NCI-H1694 (cell line): Measurements from ENCODE around the gene PTK7.
A peak's percentile ranks its signal among the peaks of the same experiment; 100 is the strongest.
"Not testable (repeated sequence)": the region's sequence is repeated elsewhere in the genome, so short reads cannot be mapped to it uniquely, and the experiment has no call there.

Source experiments
- DNase-seq: peaks from one replicate; lab custom pipeline; 2025; lab: John Stamatoyannopoulos, UW

PTK7 gene

DNA sequence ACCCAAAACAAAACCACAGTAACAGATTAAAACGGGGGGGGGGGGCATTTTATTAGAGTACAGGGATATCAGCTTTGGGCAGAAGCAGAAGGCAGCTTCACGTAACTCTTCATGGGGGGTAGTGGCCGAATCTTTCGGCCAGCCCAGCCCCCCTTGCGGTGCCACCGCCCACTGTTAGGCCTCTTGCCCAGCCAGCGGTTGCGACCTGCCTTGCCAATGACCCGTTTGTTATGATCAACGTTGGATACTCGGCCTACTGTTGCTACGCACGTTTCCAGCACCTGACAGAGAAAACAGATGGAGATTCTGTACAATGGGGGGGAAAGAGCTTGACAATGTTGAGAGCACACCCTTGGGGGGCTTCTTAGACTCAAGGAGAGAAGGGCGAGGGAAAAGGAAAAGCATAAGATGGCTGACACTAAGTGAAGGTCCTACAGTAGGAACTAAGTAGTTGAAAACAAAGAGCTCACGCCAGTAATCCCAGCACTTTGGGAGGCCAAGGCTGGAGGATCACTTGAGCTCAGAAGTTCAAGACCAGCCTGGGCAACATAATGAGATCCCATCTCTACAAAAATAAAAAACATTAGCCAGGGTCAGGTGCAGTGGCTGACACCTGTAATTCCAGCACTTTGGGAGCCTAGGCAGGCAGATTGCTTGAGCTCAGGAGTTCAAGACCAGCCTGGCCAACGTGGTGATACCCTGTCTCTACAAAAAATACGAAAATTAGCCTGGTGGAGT is 21.7 kb upstream of the PTK7 start:
- no peak for DNase-seq

DNA sequence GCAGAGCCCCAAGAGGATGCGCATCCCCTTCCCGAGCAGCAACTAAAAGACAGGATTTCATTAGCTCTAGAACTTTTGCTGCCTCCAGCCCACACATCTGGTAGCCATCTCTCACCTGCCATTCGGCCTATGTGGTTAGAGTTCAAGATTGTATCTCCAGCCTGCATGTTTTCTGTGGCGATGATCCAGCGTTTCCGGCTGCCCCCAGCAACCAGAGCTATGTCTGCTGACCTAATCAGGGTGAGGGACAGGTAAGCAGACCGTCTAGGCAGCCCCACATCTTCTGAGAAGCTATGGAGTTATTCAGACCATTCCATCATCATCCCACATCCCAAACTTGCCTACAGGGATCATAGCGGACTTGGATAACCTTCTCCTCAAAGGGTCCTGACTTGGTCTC is 20.1 kb upstream of the PTK7 start:
- DNase-seq = no peak

DNA sequence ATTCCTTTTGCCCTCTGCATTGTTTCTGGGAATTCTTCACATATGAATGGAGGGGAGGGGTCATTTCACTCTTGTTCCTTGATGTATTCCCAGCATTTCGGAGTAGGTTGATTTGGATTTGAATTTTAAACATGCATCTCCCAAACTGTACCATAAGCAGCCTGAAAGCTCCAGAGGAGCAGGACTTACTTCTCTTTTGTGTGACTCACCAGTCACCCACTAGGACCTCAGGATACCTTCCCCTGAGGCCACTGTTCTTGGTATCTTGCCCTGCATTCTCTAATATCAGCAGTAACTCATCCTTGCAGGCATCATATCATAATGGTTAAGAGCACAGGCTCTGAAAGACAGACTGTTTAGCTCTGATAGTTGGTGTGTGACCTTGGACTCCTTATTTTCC is 17.6 kb upstream of the PTK7 start:
- DNase-seq = no peak

DNA sequence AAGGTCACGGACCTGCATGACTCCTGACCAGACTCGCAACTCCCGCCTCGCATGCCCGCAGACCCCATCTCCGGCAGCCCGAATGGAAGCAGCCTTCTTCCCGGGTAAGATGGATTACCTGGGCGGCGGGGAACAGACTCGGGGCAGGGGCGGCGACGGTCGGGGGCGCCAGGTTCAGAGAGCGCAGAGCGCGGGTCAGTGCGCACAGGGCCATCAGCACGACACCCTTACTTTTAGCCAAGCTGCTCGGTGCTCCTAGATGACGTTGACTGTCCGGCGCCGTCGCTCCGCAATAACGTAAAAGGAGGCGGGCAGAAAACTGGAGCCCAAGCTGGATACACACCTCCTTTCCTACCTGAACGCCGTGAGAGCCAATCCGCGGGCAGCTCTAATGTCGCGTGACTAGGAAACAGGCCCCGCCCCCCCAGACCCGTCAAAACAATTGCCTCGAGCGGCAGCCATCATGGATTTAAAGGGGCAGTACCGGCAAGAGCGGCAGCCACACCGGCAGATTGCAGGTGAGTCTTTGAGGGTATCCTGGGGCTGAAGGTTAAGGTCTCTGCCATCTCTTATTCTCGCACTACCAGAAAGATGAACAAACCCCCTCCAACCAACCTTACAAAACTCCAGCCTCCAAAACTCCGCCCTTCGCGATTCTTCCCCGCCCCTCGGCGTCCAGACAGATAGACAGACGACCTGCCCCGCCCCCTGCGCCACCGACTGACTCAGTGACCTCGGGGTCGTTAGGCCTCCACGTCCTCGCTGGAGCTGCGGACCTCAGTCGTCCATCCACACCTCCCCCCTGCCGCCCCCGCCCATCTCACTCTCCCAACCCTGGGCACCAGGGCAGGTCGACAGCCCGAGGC is 16.7 kb upstream of the PTK7 start, which contains the start of the genes KLC4 and MRPL2:
Gene KLC4, plus strand, starts transcription at position 464 of the 866 bp plus-strand sequence. CDS start 1,705 bp downstream, outside the sequence.
Gene MRPL2, minus strand, starts transcription at position 267 of the 866 bp plus-strand sequence. Its CDS starts 53 bp downstream, at position 214.
- peak; percentile 97 for DNase-seq

DNA sequence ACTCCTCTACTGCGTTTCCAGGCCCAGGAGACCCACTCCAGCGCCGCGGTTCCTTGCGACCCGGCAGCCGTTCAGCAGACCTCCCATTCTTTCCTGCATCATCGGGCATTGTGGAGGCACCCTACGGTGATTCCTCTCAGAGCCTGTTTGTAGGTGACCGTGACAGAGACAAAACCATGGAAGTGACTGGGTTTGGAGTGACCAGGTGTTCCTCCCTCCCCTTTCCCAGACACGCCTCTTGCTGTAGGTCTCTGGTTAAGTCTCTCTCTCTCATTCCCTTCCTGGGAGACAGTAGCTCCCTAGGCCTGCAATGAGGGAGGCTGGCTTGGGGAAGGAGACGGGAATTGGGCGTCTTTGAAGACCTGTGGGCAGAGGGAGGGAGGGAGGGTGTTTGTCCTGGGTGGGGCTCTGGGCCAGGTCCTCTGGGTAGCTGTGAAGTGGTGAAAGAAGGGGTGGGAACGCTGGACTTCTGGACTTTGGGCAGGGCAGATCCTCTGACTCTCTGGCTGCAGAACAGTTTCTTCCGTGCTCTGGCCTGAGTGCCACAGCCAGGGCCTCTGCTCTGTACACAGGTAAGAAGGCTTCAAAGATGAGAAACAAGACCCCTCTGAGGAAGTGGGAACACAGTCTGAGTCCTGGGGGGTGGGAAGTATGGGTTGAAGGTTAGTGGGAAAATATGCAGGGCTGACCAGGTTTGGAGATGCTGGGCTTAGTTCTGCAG is 15.9 kb upstream of the PTK7 start:
- DNase-seq = no peak

DNA sequence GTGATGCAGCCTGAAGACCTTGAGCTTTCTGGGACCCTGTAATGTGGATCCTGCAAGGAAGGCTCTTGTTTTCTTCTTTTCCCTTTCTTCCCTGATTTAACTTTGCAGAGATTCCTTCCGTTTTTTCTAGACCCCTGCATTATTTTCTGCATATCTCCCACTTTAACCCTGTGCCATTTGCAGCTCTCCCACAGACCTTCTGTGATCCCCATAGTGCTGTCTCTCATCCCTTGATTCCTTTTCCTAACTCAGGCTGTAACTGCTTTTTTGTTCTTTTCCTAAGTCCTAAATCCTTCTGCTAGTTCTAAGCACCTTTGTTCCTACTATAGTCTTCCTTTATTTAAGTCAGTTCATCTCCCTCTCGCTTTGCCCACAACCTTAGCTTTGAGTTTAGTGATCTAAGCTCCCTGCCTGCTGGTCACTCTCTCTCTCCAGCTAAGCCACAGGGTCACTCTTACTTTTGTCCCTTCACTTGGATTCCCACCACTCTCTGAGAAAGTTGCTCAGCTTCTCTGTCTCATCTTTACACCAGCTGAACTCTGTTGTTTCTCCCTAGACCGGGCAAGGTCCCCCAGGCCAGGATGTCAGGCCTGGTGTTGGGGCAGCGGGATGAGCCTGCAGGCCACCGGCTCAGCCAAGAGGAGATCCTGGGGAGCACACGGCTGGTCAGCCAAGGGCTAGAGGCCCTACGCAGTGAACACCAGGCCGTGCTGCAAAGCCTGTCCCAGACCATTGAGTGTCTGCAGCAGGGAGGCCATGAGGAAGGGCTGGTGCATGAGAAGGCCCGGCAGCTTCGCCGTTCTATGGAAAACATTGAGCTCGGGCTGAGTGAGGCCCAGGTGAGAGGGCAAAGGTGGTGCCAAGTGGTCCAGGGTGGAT is 15.1 kb upstream of the PTK7 start:
- no peak for DNase-seq

DNA sequence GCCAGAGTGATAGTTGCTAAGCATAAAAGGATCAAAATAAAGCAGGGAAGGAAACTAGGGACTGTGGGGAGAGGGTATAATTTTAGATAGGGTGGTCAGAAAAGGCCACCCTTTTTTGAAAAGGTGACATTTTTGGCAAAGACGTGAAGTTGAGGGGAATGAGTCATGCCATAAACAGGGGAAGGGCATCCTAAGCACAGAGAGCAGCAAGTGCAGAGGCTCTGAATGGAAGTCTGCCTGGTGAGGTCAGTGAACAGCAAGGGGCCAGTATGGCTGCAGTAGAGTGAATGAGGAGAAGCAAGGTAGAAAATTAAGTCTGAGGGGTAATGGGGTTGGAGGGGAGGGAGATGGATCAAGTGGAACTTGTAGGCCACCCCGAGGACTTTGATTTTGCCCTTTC is 14.3 kb upstream of the PTK7 start:
- DNase-seq = no peak

DNA sequence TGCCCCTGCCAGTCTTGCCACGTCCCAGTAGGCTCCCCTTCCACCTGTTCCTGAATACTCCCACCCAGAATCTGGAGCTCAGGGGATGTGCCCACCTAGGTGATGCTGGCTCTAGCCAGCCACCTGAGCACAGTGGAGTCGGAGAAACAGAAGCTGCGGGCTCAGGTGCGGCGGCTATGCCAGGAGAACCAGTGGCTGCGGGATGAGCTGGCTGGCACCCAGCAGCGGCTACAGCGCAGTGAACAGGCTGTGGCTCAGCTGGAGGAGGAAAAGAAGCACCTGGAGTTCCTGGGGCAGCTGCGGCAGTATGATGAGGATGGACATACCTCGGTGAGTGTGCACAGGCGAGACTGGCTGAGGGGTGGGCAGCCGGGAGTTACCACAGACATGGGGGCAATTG is 13.3 kb upstream of the PTK7 start:
- DNase-seq = no peak

DNA sequence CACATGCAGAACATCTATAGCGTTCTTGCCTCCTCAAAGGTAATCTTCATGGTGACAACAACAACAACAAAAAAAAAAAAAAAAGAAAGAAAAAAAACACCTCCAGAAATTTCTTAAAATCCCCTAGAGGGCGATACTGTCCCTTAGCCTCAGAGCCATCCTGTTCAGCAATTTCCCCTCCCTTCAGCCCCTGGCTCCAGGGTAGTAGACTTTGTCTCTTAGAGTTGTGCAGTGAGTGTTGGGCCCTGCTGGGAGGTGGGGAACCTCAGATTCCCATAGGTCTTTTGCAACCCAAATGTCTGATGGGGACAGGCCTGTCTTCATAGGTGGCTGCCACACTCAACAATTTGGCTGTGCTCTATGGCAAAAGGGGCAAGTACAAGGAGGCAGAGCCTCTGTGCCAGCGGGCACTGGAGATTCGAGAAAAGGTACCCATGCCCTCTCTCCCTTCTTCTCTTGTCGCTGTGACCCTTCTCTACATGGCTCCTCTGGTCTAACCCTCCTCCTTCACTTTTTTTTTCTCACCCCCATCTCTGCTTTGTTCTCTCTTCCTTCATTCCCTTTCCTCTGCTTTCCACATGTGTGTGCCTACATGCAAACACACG is 6.0 kb upstream of the PTK7 start:
- peak; percentile 26 for DNase-seq

DNA sequence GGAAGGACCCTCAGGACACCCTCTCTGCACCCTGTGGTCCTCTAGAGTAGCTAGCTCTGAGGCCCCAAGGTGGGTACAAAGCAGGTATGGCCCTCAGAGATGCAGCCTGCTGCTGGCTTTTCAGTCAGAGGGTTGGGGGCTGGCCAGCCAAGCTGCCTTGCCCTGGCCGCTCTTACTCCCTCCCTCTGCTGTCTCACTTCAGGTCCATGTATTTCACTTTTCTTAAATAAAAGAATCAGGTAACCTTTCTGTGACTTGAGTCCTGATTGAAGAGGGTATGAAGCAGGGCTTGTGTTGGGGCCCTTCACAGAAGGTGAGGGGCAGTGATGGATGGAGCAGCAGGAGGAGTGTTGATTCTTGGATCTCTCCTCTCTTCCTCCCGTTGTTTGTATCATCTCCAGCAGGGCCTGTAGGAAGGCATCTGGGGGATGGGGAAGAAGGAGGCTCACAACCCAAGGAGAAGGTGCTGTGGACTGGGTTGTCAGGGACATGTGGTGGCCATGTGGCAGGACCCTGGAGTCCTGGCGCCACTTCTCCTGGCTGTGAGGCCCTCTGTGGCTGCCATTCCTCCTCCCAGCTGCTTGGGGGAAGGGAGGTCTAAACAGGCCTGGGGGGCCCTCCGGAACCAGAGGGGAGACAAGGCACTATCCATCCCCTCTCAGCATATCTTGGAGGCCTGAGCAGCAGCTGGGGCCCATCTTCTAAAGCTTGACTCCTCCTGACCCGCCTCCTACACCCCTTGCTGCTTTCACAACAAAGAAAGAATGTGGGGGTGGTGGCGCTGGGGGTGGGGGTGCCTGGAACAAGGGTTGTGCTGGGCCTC is 1.1 kb upstream of the PTK7 start:
- DNase-seq = no peak

DNA sequence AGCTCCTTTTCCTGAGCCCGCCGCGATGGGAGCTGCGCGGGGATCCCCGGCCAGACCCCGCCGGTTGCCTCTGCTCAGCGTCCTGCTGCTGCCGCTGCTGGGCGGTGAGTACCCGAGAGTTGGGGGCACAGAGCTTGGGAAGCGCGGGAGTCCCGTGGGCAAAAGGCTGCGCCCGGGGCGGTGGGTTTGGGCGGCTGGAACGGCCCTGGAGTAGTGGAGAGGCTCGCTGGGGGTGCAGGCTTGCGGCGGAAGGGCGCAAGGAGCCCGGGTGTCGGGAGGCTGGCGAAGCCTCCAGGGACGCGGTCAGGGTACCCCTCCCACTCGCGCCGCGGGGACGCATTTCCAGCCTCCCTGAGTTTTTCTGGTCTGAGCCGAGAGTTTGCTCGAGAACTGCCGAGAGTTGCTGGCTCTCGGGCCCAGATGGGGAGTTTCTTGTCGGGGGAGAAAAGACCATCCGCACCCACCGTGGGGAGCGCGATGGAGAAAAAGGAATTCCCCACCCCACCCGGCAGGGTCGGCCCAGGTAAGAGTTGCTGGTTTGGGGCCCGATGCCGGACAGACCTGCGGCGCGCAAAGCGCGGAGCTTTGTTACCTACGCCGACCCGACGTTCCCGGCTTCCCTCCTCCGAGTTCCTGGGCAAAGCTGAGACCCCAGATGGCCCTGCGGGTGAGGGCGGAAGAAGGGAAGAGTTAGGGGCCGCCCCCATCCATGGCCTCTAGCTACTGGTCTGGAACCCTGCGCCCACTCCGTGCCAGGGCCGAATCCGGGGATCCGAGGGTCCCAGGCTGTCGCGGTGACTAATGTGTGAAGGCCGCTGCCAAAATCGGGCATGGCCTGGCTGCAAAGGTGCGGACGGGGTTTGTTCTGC is 584 bp downstream of the PTK7 start:
- peak; percentile 7 for DNase-seq

DNA sequence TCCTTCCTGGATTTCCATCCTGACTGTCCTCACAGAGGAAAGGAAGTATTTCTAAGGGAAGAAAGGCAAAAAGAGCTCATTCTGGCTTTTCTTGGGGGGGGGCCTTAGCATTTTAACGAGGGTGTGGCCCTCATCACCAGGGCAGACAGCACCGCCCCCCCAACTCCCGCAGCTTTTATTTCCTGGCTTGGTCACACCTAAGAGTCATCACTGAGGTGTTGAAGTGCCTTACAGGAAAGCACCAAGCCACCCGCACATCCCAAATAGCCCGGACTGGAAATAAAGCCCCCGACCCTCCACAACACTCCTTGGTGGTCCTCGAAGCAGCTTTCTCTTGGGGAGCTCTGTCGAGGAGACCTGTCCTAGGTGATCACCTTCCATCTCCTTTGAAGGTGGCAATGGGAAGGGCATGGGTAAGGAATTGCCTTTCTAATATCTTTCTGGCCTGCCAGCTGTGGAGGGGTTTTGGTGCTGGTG is 1.3 kb downstream of the PTK7 start:
- no peak for DNase-seq

DNA sequence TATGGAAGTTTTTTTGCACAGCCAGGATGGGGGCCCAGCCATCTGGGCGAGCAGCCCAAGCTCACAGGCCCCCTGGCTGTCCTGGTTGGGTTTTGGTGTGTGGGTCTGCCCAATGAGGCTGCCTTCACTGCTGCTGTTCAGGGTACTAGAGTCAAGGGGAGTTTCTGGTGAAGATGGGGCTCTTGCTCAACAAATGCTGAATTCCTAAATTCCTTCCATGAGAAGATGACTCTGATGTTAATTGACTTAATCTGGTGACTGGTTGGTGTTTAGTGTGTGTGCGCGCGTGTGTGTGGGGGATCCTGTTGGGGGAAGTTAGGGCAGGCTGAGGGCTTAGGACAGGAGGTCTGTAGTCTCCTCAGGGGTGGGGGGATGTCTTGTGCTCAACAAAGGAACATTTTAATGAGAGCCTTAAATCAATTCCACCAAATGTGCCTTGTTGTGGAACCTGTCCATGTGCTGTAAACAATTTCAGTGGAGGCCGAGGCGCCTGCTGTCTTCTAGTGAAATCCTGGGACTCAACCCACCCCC is 1.9 kb downstream of the PTK7 start:
- no peak for DNase-seq

DNA sequence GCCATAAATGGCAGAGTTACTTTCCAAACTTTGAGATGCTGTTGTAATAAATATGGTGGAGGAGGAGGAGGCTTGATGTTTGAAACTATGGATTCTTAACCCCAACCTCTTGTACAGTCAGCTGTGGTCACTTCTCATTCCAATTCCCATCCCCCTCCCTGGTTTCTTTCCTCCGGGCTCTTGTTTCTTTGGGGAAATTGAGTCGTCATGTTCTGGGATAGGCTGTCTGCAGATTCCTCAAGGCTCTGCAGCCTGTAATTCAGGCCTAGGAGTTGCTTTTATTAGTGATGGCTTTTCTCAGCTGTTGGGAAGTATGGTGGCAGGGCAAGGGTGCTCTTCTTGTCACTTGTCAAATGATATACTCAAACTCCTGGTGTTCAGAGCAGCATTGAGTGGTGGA is 2.6 kb downstream of the PTK7 start:
- DNase-seq = no peak

DNA sequence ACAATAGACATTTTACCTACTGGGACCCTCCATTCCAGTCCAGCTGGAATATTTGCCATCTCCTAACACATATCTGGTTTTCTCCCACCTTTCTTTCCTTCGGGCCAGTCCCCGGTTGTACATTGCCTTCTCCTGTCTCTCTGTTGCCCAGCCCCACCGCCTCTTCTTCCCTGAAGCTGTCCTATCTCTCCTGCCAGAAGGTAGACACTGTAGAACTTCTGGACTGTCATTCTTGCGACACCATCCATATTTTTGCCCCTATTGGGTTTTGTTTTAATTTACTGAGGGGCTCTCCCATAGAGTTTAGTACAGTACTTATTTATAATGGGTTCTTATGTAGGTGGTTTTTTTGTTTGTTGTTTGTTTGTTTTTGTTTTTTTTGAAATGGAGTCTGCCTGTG is 4.9 kb downstream of the PTK7 start:
- no peak for DNase-seq

DNA sequence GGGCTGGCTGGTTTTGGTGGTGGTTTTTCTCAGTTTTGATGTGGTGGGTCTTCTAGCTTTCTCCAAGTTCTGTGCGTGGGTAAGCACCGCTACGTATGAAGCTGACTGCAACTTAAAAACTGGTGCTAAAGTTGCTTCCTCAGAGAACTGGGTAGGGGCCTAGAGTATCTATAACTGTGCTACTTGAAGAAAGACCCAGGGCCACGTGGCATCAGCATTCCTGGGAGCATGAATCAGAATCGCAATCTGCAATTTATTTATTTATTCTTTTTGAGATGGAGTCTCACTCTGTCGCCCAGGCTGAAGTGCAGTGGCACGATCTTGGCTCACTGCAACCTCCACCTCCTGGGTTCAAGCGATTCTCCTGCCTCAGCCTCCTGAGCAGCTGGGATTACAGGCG is 5.8 kb downstream of the PTK7 start:
- DNase-seq = not testable (repeated sequence)

DNA sequence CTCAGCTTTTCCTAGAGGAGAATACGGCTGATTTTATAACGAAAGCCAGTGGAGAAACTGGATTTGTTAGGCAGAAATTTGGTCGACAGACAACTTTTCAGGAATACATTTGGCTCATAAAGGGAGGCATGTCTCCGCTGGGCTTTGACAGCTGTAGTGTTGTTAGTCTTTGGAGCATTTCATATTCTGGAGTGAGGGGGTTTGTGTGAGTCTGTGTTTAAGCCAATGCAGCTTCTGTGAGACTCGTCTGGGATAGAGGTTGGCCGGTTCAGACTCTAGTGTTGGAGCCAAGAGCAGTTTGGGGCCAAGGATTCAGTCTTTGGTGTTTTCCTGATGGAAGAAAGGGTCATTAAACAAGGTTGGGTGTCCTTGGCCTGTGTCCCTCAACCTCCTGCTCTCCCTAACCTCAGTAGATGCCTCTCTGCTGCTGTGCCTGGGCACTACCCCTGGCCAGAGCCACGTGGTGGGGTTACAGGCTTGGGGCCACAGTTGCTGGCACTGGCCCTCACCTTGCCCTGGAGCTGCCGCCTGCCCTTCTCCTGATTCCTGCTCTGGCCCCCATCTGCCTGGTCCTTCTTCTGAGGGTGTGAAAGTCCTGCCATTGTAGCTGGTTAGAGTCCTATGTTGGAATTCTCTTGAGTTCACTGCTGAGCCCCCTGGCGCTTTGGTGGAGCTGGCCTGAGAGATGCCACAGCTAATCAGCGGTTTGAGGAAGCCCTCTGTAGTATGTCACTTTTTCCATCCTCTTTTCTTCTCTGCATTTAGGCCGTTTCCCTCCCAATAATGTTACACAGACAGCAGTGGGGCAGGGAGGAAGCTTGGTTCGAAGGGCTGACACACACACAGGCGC is 6.9 kb downstream of the PTK7 start:
- DNase-seq = no peak
